ENCODE results near the gene UBE2E2.

- TF ChIP-seq, protein P1, sequence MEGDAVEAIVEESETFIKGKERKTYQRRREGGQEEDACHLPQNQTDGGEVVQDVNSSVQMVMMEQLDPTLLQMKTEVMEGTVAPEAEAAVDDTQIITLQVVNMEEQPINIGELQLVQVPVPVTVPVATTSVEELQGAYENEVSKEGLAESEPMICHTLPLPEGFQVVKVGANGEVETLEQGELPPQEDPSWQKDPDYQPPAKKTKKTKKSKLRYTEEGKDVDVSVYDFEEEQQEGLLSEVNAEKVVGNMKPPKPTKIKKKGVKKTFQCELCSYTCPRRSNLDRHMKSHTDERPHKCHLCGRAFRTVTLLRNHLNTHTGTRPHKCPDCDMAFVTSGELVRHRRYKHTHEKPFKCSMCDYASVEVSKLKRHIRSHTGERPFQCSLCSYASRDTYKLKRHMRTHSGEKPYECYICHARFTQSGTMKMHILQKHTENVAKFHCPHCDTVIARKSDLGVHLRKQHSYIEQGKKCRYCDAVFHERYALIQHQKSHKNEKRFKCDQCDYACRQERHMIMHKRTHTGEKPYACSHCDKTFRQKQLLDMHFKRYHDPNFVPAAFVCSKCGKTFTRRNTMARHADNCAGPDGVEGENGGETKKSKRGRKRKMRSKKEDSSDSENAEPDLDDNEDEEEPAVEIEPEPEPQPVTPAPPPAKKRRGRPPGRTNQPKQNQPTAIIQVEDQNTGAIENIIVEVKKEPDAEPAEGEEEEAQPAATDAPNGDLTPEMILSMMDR (conservative IDR thresholded peaks at IDR 0.05 in 1 of 2, IDR thresholded peaks at IDR 0.05 in 1 of 2; ENCODE audit: extremely low read depth in 1 of 2, insufficient read depth in 1 of 2, low read depth in 1 of 2, low read length in 2 of 2): no peak
- TF ChIP-seq EZH2 (IDR thresholded peaks at IDR 0.05; ENCODE audit: borderline replicate concordance, low read length): no peak
Observed at GRCh38 chr3:23640471-23641146, 437.5 kb downstream of the UBE2E2 start.
